ENCODE results near the gene LTBP4.

LTBP4 gene

DNA sequence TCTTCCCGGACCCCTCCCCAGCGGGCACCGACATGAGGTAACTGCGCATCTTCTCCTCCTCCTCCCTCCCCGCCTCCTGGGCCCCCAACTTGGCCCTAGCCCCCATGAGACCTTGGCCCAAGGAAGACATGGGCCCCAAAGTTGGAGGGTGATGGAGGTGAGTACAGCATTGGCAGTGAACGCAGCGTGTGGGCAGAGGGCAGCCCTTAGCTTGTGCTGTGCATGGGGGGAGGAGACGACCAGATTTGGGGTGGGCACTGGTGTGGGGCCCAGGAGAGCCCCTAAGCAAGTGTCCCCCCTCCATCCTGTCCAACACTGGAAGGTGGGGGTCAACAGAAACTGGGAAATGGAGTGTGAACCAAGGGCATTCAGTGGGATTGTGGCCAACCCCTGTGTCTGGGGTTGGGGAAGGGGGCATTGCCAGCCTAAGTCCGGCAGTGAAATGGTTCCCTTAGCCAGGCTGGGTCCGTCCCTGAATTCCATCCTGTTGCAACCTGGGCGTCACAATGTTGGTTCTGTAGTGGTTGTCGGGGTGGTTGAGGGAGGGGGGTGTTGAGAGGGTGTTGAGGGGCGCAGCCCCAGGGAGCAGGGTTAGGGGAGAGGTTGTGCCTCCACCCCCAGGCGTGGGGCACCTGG, 65.8 kb downstream of the LTBP4 start (continued):
- TF ChIP-seq KLF16 (tag by site-specific recombination; IDR thresholded peaks at IDR 0.05) (0 out of 2 replicates have a peak, but pooled peaks have one; percentile 48), ZNF239 (tag by site-specific recombination; IDR thresholded peaks at IDR 0.05) (no peak), ZNF530 (tag by site-specific recombination; IDR thresholded peaks at IDR 0.05; ENCODE audit: low read depth) (no peak), ZBTB10 (tag by site-specific recombination; IDR thresholded peaks at IDR 0.05) (peak; percentile 41; the same call in 1 of the 2 replicates), SETDB1 (IDR thresholded peaks at IDR 0.05; ENCODE audit: insufficient read length, low read length) (no peak), ZNF488 (tag by site-specific recombination; IDR thresholded peaks at IDR 0.05) (no peak), ZNF221 (tag by site-specific recombination; IDR thresholded peaks at IDR 0.05; ENCODE audit: borderline replicate concordance) (no peak), ZNF747 (tag by site-specific recombination; IDR thresholded peaks at IDR 0.05) (no peak), SP3 (tag by site-specific recombination; IDR thresholded peaks at IDR 0.05) (0 out of 2 replicates have a peak, but pooled peaks have one; percentile 7), ZNF596 (tag by site-specific recombination; IDR thresholded peaks at IDR 0.05) (no peak), KLF8 (tag by site-specific recombination; IDR thresholded peaks at IDR 0.05) (peak; percentile 55; the same call in 1 of the 2 replicates), ZNF223 (tag by site-specific recombination; IDR thresholded peaks at IDR 0.05) (no peak), ZNF837 (tag by site-specific recombination; IDR thresholded peaks at IDR 0.05) (no peak), ZNF521 (tag by site-specific recombination; IDR thresholded peaks at IDR 0.05) (no peak), ZNF510 (tag by site-specific recombination; IDR thresholded peaks at IDR 0.05; ENCODE audit: insufficient replicate concordance) (no peak), ZNF184 (tag by site-specific recombination; IDR thresholded peaks at IDR 0.05) (no peak), RBAK (tag by site-specific recombination; IDR thresholded peaks at IDR 0.05) (no peak), ZBTB21 (tag by site-specific recombination; IDR thresholded peaks at IDR 0.05) (no peak), SCRT1 (tag by site-specific recombination; IDR thresholded peaks at IDR 0.05; ENCODE audit: borderline replicate concordance) (no peak), ZNF639 (tag by site-specific recombination; IDR thresholded peaks at IDR 0.05) (no peak)
- TF ChIP-seq, protein P1, sequence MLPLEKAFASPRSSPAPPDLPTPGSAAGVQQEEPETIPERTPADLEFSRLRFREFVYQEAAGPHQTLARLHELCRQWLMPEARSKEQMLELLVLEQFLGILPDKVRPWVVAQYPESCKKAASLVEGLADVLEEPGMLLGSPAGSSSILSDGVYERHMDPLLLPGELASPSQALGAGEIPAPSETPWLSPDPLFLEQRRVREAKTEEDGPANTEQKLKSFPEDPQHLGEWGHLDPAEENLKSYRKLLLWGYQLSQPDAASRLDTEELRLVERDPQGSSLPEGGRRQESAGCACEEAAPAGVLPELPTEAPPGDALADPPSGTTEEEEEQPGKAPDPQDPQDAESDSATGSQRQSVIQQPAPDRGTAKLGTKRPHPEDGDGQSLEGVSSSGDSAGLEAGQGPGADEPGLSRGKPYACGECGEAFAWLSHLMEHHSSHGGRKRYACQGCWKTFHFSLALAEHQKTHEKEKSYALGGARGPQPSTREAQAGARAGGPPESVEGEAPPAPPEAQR (tag by site-specific recombination; IDR thresholded peaks at IDR 0.05) = no peak
- TF ChIP-seq, protein P2, sequence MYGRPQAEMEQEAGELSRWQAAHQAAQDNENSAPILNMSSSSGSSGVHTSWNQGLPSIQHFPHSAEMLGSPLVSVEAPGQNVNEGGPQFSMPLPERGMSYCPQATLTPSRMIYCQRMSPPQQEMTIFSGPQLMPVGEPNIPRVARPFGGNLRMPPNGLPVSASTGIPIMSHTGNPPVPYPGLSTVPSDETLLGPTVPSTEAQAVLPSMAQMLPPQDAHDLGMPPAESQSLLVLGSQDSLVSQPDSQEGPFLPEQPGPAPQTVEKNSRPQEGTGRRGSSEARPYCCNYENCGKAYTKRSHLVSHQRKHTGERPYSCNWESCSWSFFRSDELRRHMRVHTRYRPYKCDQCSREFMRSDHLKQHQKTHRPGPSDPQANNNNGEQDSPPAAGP (tag by site-specific recombination; IDR thresholded peaks at IDR 0.05) = no peak
